ENCODE data around the gene RMND5B.

Gene RMND5B

GRCh38 chr5:178153530-178154340 is 22.9 kb downstream of the RMND5B start, which contains the start of gene NHP2:
NHP2 (minus strand) TSS chr5:178153885; CDS start chr5:178153817, 68 bp downstream.
- Mint-ChIP-seq H3K27ac (peak within 1 kb of the TSS; percentile 98), H3K27me3 (no peaks in the 10 kb centered on the region), H3K4me1 (peaks cover 30 to 57% of the 10 kb centered on the region in 2 donors), H3K9me3 (no peaks in the 10 kb centered on the region), H3K36me3 (peaks cover 16 to 30% of the 10 kb centered on the region in 2 donors), H3K4me3 (peak within 1 kb of the TSS; percentile 94 to 96)
- ATAC-seq (replicated peaks) (peak; percentile 97 to 99), DNase-seq (peak; percentile 97)

- no peak overlapping the region for H3K4me3 Mint-ChIP-seq
- peaks cover 30 to 46% of the 10 kb centered on the region in 2 donors for H3K4me1 Mint-ChIP-seq
- ATAC-seq (replicated peaks) = no peak
- no peak for DNase-seq
- no peaks in the 10 kb centered on the region for H3K9me3 Mint-ChIP-seq
- no peaks in the 10 kb centered on the region for H3K27me3 Mint-ChIP-seq
- H3K27ac Mint-ChIP-seq = no peak overlapping the region
- peaks cover 14 to 25% of the 10 kb centered on the region in 2 donors for H3K36me3 Mint-ChIP-seq
These were observed 24.3 kb downstream of the RMND5B start for GRCh38 chr5:178155065-178155464.

- ATAC-seq (replicated peaks) = no peak
- no peak for DNase-seq
- peaks cover 11 to 21% of the 10 kb centered on the region in 2 donors for H3K27me3 Mint-ChIP-seq
- H3K4me3 Mint-ChIP-seq = no peak overlapping the region
- H3K27ac Mint-ChIP-seq = no peak overlapping the region
- H3K36me3 Mint-ChIP-seq = no peaks in the 10 kb centered on the region
- H3K4me1 Mint-ChIP-seq = peaks cover 9 to 12% of the 10 kb centered on the region in 2 donors
- no peaks in the 10 kb centered on the region for H3K9me3 Mint-ChIP-seq
These were observed 29.4 kb downstream of the RMND5B start for GRCh38 chr5:178160176-178160575.

- Mint-ChIP-seq H3K9me3 (no peaks in the 10 kb centered on the region), H3K27ac (no peak overlapping the region), H3K36me3 (no peaks in the 10 kb centered on the region), H3K27me3 (peaks cover 11 to 25% of the 10 kb centered on the region in 2 donors), H3K4me3 (no peak overlapping the region), H3K4me1 (peaks cover 9 to 12% of the 10 kb centered on the region in 2 donors)
- DNase-seq = no peak
- ATAC-seq (replicated peaks) = no peak
These were observed 31.7 kb downstream of the RMND5B start for GRCh38 chr5:178162481-178162880.

GRCh38 chr5:178163772-178164735 is 33.2 kb downstream of the RMND5B start:
- Mint-ChIP-seq H3K27me3 (peaks cover 11 to 25% of the 10 kb centered on the region in 2 donors), H3K4me3 (peak overlapping the region; percentile 42 to 61), H3K27ac (peak overlapping the region; percentile 47), H3K9me3 (no peaks in the 10 kb centered on the region), H3K36me3 (no peaks in the 10 kb centered on the region), H3K4me1 (peaks cover 9 to 12% of the 10 kb centered on the region in 2 donors)
- DNase-seq = peak; percentile 86
- ATAC-seq (replicated peaks) = peak; percentile 99

- no peak for DNase-seq
- Mint-ChIP-seq H3K9me3 (no peaks in the 10 kb centered on the region), H3K27me3 (peaks cover 11 to 25% of the 10 kb centered on the region in 2 donors), H3K27ac (no peak overlapping the region), H3K4me1 (peaks cover 9 to 12% of the 10 kb centered on the region in 2 donors), H3K4me3 (no peak overlapping the region), H3K36me3 (no peaks in the 10 kb centered on the region)
- ATAC-seq (replicated peaks) = no peak
These were observed 34.8 kb downstream of the RMND5B start for GRCh38 chr5:178165581-178165980.

GRCh38 chr5:178170455-178170854 is 39.6 kb downstream of the RMND5B start:
- no peak for DNase-seq
- no peak overlapping the region for H3K27ac Mint-ChIP-seq
- ATAC-seq (replicated peaks) = no peak
- H3K27me3 Mint-ChIP-seq = peaks cover 0 to 1% of the 10 kb centered on the region in 2 donors
- H3K36me3 Mint-ChIP-seq = no peaks in the 10 kb centered on the region
- H3K4me3 Mint-ChIP-seq = no peak overlapping the region
- H3K4me1 Mint-ChIP-seq = no peaks in the 10 kb centered on the region
- no peaks in the 10 kb centered on the region for H3K9me3 Mint-ChIP-seq

GRCh38 chr5:178174456-178174855 is 43.6 kb downstream of the RMND5B start:
- Mint-ChIP-seq H3K27me3 (peaks cover 5 to 12% of the 10 kb centered on the region in 2 donors), H3K36me3 (no peaks in the 10 kb centered on the region), H3K4me3 (no peak overlapping the region), H3K4me1 (no peaks in the 10 kb centered on the region), H3K9me3 (no peaks in the 10 kb centered on the region), H3K27ac (no peak overlapping the region)
- ATAC-seq (replicated peaks) (no peak), DNase-seq (no peak)

GRCh38 chr5:178176791-178177190 is 46.0 kb downstream of the RMND5B start:
- H3K36me3 Mint-ChIP-seq = no peaks in the 10 kb centered on the region
- H3K27ac Mint-ChIP-seq = no peak overlapping the region
- no peak overlapping the region for H3K4me3 Mint-ChIP-seq
- H3K4me1 Mint-ChIP-seq = no peaks in the 10 kb centered on the region
- no peak for ATAC-seq (replicated peaks)
- DNase-seq = no peak
- no peaks in the 10 kb centered on the region for H3K9me3 Mint-ChIP-seq
- peaks cover 5 to 15% of the 10 kb centered on the region in 2 donors for H3K27me3 Mint-ChIP-seq

GRCh38 chr5:178177569-178177968 is 46.8 kb downstream of the RMND5B start:
- ATAC-seq (replicated peaks) = no peak
- no peaks in the 10 kb centered on the region for H3K9me3 Mint-ChIP-seq
- H3K27me3 Mint-ChIP-seq = peaks cover 5 to 15% of the 10 kb centered on the region in 2 donors
- no peaks in the 10 kb centered on the region for H3K36me3 Mint-ChIP-seq
- H3K4me3 Mint-ChIP-seq = no peak overlapping the region
- H3K4me1 Mint-ChIP-seq = peaks cover 0 to 7% of the 10 kb centered on the region in 2 donors
- no peak for DNase-seq
- no peak overlapping the region for H3K27ac Mint-ChIP-seq

GRCh38 chr5:178180141-178180863 is 49.5 kb downstream of the RMND5B start:
- H3K4me3 Mint-ChIP-seq = no peak overlapping the region
- ATAC-seq (replicated peaks) = no peak
- H3K4me1 Mint-ChIP-seq = peaks cover 0 to 8% of the 10 kb centered on the region in 2 donors
- peaks cover 5 to 15% of the 10 kb centered on the region in 2 donors for H3K27me3 Mint-ChIP-seq
- DNase-seq = no peak
- no peaks in the 10 kb centered on the region for H3K36me3 Mint-ChIP-seq
- H3K27ac Mint-ChIP-seq = no peak overlapping the region
- H3K9me3 Mint-ChIP-seq = no peaks in the 10 kb centered on the region

GRCh38 chr5:178182158-178182876 is 51.5 kb downstream of the RMND5B start:
- no peak for ATAC-seq (replicated peaks)
- Mint-ChIP-seq H3K4me3 (no peak overlapping the region), H3K27ac (no peak overlapping the region), H3K27me3 (peaks cover 5 to 11% of the 10 kb centered on the region in 2 donors), H3K4me1 (peaks cover 0 to 8% of the 10 kb centered on the region in 2 donors), H3K9me3 (no peaks in the 10 kb centered on the region), H3K36me3 (no peaks in the 10 kb centered on the region)
- no peak for DNase-seq

- peaks cover 8 to 9% of the 10 kb centered on the region in 2 donors for H3K27me3 Mint-ChIP-seq
- no peak for ATAC-seq (replicated peaks)
- no peak for DNase-seq
- peaks cover 0 to 8% of the 10 kb centered on the region in 2 donors for H3K4me1 Mint-ChIP-seq
- no peak overlapping the region for H3K4me3 Mint-ChIP-seq
- H3K36me3 Mint-ChIP-seq = no peaks in the 10 kb centered on the region
- no peaks in the 10 kb centered on the region for H3K9me3 Mint-ChIP-seq
- H3K27ac Mint-ChIP-seq = no peak overlapping the region
These were observed 55.6 kb downstream of the RMND5B start for GRCh38 chr5:178186427-178186826.
